Panc1 (cell line): ENCODE results near the gene COL13A1.

ENCODE experiments used
- TCF7L2 ChIP-seq: IDR thresholded peaks from 2 replicates; pipeline ENCODE4 v1.6.1; 2011; ENCODE audit warnings: mild to moderate bottlenecking, low read depth, low read length, inconsistent platforms
- TF ChIP-seq, protein P1 (sequence below): fragments of 450-650 bp; IDR thresholded peaks from 2 replicates; pipeline ENCODE4 v1.5.1; 2017; ENCODE audit warnings: mild to moderate bottlenecking

DNA sequence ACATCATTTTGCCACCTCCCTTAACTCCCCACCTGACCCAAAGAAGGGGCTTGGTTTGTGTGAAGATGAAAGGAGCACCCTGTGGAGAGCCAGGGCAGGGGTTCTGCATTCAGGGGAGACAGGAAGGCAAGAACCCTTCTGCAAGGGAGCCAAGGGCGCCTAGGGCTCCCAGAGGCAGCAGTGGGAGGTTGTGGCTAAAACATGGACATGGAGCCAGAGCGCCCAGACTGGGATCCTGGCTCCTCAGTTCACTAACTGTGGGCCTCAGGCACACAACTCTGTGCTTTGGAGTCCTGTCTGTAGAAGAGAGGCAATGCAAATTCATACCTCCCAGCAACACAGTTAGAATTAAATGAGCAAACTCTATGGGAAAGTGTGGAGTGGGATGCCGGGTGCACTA lies 127.9 kb downstream of the COL13A1 start:
- TF ChIP-seq, protein P1, sequence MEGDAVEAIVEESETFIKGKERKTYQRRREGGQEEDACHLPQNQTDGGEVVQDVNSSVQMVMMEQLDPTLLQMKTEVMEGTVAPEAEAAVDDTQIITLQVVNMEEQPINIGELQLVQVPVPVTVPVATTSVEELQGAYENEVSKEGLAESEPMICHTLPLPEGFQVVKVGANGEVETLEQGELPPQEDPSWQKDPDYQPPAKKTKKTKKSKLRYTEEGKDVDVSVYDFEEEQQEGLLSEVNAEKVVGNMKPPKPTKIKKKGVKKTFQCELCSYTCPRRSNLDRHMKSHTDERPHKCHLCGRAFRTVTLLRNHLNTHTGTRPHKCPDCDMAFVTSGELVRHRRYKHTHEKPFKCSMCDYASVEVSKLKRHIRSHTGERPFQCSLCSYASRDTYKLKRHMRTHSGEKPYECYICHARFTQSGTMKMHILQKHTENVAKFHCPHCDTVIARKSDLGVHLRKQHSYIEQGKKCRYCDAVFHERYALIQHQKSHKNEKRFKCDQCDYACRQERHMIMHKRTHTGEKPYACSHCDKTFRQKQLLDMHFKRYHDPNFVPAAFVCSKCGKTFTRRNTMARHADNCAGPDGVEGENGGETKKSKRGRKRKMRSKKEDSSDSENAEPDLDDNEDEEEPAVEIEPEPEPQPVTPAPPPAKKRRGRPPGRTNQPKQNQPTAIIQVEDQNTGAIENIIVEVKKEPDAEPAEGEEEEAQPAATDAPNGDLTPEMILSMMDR: no peak
- TF ChIP-seq TCF7L2: no peak
